ENCODE measurements around the gene ASXL3. TPM values are rescaled to one million over a fixed set of nuclear protein-coding genes. Genes with fewer than 3 reads are reported as not detected.
A peak's percentile ranks its signal among the peaks of the same experiment; 100 is the strongest.

Gene ASXL3
- total RNA-seq, 2 donors from 2014 or later: 4.5 to 4.7 TPM

GRCh38 chr18:33699372-33699771 lies 121.4 kb downstream of the ASXL3 start:
- intact Hi-C loops (cut with DNase I): no loop called here
- ATAC-seq (no peak), DNase-seq (no peak)

DNA sequence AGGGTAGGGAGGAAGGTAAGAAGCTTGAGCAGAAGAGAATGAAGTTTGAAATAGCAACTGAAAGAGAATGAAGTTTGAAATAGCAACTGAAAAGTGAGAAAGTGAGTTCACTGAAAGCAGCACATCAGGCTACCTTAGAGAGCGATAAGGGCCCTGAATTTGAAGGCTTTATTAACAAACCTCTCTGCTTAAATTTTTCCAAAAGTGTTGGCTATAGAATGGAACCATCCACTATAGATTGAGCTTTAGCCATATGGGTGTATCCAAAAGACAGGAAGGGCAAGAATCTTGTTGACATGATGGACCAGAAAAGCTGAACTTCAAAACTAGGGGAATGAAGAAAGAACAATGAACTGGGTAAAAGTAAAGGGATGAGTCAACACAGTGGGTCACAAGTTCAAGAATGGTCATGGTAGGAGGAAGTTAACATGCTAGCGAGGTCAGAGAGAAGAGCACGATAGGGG lies 122.5 kb downstream of the ASXL3 start:
- ATAC-seq: no peak

GRCh38 chr18:33702625-33703024 lies 124.6 kb downstream of the ASXL3 start:
- intact Hi-C loops (cut with DNase I): no loop called here
- DNase-seq (no peak), ATAC-seq (no peak)

More for the DNA sequence above, 122.5 kb downstream of the ASXL3 start:
- intact Hi-C loops (cut with DNase I): no loop called here
- no peak for DNase-seq

DNA sequence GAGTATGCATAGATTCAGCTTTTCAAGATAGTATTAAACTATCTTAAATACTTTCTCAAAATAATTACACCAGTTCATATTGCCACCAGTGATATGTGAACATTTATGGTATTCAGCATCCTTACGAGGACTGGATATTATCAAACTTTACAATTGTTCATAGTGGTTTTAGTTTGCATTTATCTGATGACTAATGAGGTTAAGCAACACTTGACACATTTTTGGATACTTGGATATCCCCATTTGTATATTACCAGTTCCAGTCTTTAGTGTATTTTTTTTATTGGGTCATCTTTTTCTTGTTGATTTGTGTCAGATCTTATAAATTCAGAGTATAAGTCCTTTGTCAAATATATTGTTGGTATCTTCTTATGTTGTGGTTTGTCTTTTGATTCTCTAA lies 128.4 kb downstream of the ASXL3 start:
- intact Hi-C loops (cut with DNase I): no loop called here
- no peak for DNase-seq
- no peak for ATAC-seq

- intact Hi-C loops (cut with DNase I): no loop called here
- DNase-seq: no peak
- no peak for ATAC-seq
Measured at GRCh38 chr18:33708876-33709275, 130.9 kb downstream of the ASXL3 start.

- DNase-seq: no peak
- intact Hi-C loops (cut with DNase I): no loop called here
- ATAC-seq: no peak
Measured at GRCh38 chr18:33710269-33710668, 132.2 kb downstream of the ASXL3 start.

DNA sequence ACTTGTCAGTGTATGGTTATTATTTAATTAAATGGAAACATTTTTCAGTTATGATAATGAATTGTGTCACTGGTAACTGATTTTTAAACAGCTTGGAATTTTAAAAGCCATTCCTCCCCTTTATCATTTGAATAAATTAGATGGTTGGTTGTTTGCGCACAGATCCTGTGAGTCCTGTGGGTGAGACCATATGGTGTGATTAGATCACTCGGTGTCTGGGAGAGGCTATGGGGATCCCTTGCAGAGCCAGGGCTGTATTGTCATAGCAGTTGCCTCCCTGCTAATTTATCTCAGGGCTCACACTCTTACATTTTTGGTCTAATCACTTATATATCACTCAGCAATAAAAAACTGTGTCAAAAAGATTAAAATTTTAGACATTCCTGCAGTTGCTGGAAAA lies 133.5 kb downstream of the ASXL3 start:
- intact Hi-C loops (cut with DNase I): no loop called here
- no peak for DNase-seq
- ATAC-seq: no peak

- ATAC-seq: no peak
- DNase-seq: no peak
- intact Hi-C loops (cut with DNase I): no loop called here
Measured at GRCh38 chr18:33712719-33713118, 134.7 kb downstream of the ASXL3 start.

DNA sequence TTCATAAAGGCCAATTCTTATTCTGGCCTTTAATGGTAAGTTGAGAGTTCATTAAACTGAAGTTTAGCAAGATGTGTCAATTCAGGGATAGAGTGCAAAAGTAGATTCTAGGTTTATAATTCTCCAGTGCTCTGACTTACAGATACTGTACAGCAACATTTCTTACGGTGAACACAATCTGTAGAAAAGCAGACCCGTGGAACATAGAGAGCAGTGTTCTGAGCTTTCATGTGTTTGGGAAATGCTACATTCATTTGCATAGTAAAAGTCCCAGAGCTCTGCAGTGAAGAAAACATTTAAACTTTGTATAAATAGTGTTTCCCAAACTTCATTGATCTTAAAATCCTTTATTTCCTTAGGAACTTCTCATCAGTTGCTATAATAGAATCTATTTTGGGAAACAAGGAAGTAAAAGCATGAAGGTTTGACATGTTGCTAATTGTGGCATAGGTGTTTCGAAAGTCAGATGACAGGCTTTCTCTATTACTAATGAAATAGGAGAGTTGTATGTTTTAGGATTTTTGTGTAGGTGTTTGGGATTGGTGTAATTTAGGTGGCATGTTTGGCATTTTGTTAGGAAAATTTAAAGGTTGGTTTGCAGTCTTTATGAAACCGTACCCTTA lies 138.2 kb downstream of the ASXL3 start:
- no peak for ATAC-seq
- DNase-seq: no peak
- intact Hi-C loops (cut with DNase I): no loop called here

- intact Hi-C loops (cut with DNase I): no loop called here
- DNase-seq (no peak), ATAC-seq (no peak)
Measured at GRCh38 chr18:33717339-33717738, 139.3 kb downstream of the ASXL3 start.

GRCh38 chr18:33720133-33720532 lies 142.1 kb downstream of the ASXL3 start:
- ATAC-seq (peak in 1 of 2 donors; percentile 56), DNase-seq (no peak)
- intact Hi-C loops (cut with DNase I): no loop called here

GRCh38 chr18:33729556-33729955 lies 151.5 kb downstream of the ASXL3 start:
- intact Hi-C loops (cut with DNase I): no loop called here
- ATAC-seq (no peak), DNase-seq (no peak)

DNA sequence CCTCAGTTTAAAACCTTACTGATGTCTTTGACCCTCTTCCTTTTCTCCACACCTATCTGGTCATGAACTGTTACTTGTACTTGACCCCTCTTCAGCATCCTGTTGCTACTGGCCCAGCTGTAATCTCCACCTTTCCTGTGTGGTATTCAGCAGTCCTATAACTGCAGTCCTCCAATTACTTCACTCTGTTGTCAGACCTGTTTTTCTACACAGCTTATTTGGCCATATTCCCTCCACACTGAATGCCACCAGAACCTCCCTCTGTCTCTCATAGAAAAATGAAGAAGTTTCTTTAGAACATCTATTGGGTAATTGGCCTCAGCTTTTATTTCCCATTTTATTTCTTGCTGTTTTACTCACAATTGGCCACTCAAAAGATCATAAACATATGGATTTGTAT lies 155.4 kb downstream of the ASXL3 start:
- no peak for ATAC-seq
- intact Hi-C loops (cut with DNase I): no loop called here

GRCh38 chr18:33735428-33735827 lies 157.4 kb downstream of the ASXL3 start:
- intact Hi-C loops (cut with DNase I): no loop called here
- ATAC-seq: no peak

More for the DNA sequence above, 155.4 kb downstream of the ASXL3 start:
- no peak for DNase-seq

DNA sequence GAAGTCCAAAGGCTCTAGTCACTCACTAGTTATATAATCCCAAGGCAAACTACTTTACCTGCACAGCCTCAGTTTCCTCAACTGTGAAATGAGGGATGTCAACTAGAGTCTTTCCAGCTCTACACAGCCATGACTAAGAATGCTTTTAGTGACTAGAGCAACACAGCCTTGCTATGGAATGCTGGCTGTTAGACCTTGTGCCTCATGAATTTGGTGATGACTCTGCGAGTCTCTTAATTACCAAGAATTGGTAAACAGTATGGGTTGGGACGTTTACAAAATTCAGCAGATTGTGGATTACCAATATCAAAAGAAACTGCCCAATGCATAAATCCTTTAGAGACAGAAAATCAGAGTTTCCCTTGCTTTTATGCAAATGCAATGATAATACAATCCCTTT lies 163.7 kb downstream of the ASXL3 start:
- DNase-seq (no peak), ATAC-seq (no peak)
- intact Hi-C loops (cut with DNase I): no loop called here

More at GRCh38 chr18:33735428-33735827, 157.4 kb downstream of the ASXL3 start:
- no peak for DNase-seq

- ATAC-seq (no peak), DNase-seq (no peak)
- intact Hi-C loops (cut with DNase I): no loop called here
Measured at GRCh38 chr18:33744032-33744697, 166.1 kb downstream of the ASXL3 start.

DNA sequence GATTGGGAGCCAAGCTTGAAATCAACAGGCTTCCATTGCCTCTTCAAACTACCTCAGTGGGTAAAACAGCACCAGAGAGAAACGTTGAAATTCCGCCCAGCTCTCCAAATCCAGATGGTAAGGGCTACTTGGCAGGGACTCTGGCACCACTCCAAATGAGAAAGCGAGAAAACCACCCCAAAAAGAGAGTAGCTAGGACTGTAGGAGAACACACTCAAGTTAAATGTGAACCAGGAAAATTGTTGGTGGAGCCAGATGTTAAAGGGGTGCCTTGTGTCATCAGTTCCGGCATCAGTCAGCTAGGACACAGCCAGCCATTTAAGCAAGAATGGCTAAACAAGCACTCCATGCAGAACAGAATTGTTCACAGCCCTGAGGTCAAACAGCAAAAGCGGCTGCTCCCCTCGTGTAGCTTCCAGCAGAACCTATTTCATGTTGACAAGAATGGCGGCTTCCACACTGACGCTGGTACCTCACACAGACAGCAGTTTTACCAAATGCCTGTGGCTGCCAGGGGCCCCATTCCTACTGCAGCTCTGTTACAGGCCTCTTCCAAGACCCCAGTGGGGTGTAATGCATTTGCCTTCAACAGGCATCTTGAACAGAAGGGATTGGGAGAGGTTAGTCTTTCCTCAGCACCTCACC lies 167.3 kb downstream of the ASXL3 start:
- ATAC-seq (no peak), DNase-seq (no peak)
- intact Hi-C loops (cut with DNase I): no loop called here

GRCh38 chr18:33745871-33746545 lies 168.0 kb downstream of the ASXL3 start:
- ATAC-seq (no peak), DNase-seq (no peak)
- intact Hi-C loops (cut with DNase I): no loop called here

DNA sequence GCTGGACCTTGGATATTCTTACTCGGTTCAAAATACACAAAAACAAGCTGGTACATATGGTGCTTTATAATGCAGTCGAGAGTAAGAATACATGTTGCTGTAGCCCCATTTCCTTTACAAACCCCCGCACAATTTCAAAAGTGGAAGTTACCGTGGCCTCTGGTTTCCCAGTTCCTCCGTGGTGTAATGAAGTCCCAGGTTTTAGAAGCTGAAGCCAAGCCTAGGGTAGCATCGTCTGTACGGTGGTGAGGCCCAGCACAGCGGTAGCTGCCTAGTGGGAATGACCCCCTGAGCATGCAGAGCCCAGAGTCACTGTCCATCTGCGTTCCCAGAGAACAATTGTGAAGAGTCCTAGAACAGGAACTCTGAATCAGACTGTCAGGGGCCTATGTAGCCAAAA lies 171.8 kb downstream of the ASXL3 start:
- intact Hi-C loops (cut with DNase I): loop anchor here in 1 of 2 donors (10.0 kb wide), 1 partner anchor 305 kb away; the partner anchor contains the start of gene CCDC178
- ATAC-seq: no peak
- no peak for DNase-seq

GRCh38 chr18:33750366-33750765 lies 172.3 kb downstream of the ASXL3 start:
- intact Hi-C loops (cut with DNase I): loop anchor here in 1 of 2 donors (10.0 kb wide), 1 partner anchor 306 kb away; the partner anchor contains the start of gene CCDC178

More at GRCh38 chr18:33750366-33750765, 172.3 kb downstream of the ASXL3 start:
- DNase-seq: no peak
- no peak for ATAC-seq
